IPS DF 19.7 (cell line): Measurements from ENCODE around the gene TMEM14C.

Experiments
- DNase-seq: peaks from one replicate; pipeline ENCODE4 v3.0.0-alpha.2; 2013; ENCODE audit warnings: low read depth, low spot score

Gene TMEM14C

GRCh38 chr6:10759884-10760329, 37.0 kb downstream of the TMEM14C start:
- no peak for DNase-seq

GRCh38 chr6:10763006-10763405, 40.1 kb downstream of the TMEM14C start:
- DNase-seq: no peak

DNA sequence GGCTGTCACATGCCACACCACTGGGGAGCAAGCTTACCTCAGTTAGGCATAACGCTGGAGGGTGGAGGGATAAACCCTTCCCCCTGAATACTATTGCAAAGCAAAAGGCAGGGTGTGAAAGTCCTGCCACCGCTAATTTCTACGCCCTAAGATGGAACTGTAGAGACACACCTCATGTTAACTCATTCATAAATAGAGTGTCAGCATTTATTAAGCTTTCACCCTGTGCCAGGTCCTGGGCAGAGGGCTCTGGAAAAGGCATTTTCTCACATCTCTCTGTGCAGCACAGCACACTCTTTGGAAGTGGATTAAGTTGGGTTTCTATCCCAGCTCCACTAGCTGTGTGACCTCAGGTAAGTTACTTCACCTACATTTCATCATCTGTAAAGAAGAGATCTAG, 46.5 kb downstream of the TMEM14C start:
- DNase-seq: no peak

GRCh38 chr6:10771371-10771894, 48.6 kb downstream of the TMEM14C start:
- DNase-seq: no peak

GRCh38 chr6:10778230-10778629, 55.4 kb downstream of the TMEM14C start:
- no peak for DNase-seq

DNA sequence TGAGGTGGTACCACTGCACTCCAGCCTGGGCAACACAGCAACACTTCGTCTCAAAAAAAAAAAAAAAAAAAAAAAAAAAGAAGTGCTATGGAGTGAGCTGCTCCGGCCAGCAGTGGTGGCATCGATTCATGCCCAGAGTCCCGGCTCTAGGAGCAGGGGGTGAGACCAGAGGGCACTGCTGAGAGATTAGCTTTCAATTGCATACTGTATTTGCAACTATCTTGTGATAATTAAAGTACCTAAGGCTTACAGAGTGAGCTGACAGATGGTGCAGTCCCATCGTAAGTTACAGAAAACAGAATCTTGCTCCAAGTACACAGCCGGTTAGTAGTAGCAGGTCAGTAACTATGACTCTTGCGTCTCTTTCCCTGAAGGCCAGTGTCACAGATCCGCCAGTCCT, 56.2 kb downstream of the TMEM14C start:
- no peak for DNase-seq
